ENCODE results near the gene AP3B1. TPM values are rescaled to one million over a fixed set of nuclear protein-coding genes. Genes with fewer than 3 reads are reported as not detected.
"Not testable (repeated sequence)": the region's sequence is repeated elsewhere in the genome, so short reads cannot be mapped to it uniquely, and the experiment has no call there.

Gene AP3B1
- total RNA-seq, 2 donors from 2014 or later: 50.4 to 52.6 TPM

DNA sequence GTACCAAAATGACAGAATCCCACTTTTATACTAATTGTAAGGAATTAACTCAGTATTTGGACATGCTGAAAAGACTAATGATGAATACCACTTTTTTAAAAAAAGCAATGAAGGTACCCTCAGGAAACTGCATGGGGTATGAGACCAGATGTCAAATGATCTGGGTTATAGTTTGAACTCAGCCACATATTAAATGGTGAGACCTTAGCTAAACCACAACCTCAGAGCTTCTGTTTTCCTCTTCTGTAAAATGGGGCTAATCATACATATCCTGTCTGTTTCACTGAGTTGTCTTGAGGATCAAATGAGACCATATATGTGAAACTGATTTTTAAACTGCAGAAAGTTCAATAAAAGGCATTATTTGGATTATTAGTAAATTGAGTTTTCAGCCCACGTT is 238.4 kb downstream of the AP3B1 start:
- H3K27me3 ChIP-seq (replicated peaks; ENCODE audit: insufficient read depth): no peaks in the 10 kb centered on the region
- H3K27ac ChIP-seq: no peak overlapping the region
- no peaks in the 10 kb centered on the region for H3K9me3 ChIP-seq
- no peak overlapping the region for H3K4me3 ChIP-seq
- DNase-seq (ENCODE audit: low spot score) (no peak), ATAC-seq (ENCODE audit: insufficient number of reproducible peaks, low FRiP score, low read depth) (no peak)
- TF ChIP-seq, protein P1, sequence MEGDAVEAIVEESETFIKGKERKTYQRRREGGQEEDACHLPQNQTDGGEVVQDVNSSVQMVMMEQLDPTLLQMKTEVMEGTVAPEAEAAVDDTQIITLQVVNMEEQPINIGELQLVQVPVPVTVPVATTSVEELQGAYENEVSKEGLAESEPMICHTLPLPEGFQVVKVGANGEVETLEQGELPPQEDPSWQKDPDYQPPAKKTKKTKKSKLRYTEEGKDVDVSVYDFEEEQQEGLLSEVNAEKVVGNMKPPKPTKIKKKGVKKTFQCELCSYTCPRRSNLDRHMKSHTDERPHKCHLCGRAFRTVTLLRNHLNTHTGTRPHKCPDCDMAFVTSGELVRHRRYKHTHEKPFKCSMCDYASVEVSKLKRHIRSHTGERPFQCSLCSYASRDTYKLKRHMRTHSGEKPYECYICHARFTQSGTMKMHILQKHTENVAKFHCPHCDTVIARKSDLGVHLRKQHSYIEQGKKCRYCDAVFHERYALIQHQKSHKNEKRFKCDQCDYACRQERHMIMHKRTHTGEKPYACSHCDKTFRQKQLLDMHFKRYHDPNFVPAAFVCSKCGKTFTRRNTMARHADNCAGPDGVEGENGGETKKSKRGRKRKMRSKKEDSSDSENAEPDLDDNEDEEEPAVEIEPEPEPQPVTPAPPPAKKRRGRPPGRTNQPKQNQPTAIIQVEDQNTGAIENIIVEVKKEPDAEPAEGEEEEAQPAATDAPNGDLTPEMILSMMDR (IDR thresholded peaks at IDR 0.05): no peak
- no peaks in the 10 kb centered on the region for H3K36me3 ChIP-seq
- H3K4me1 ChIP-seq (ENCODE audit: control insufficient read depth in 1 of 2, low read depth in 2 of 2): peaks cover 3 to 13% of the 10 kb centered on the region in 2 donors

DNA sequence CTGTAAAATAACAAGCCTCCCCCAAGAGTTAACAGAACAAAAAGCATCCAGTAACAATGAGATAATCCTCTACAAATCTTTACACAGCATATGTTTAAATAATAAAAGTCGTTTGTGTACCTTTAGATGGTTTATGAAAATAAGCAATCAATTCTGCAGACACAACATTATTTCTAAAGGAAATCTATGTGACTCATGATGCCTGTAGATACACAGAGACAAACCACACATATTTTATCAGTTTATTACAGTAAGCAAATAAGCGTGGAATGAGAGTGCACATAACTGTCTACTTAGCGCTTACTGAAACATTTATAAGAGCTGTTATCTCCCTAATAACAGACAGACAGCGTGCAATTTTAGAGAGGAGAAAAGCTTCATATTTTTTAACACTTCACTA is 243.6 kb downstream of the AP3B1 start:
- H3K27ac ChIP-seq: no peak overlapping the region
- no peaks in the 10 kb centered on the region for H3K4me1 ChIP-seq (ENCODE audit: control insufficient read depth in 1 of 2, low read depth in 2 of 2)
- no peaks in the 10 kb centered on the region for H3K9me3 ChIP-seq
- no peaks in the 10 kb centered on the region for H3K27me3 ChIP-seq (replicated peaks; ENCODE audit: insufficient read depth)
- DNase-seq (ENCODE audit: low spot score) (no peak), ATAC-seq (ENCODE audit: insufficient number of reproducible peaks, low FRiP score, low read depth) (no peak)
- no peak overlapping the region for H3K4me3 ChIP-seq
- no peaks in the 10 kb centered on the region for H3K36me3 ChIP-seq
- TF ChIP-seq, protein P1 (IDR thresholded peaks at IDR 0.05): no peak

DNA sequence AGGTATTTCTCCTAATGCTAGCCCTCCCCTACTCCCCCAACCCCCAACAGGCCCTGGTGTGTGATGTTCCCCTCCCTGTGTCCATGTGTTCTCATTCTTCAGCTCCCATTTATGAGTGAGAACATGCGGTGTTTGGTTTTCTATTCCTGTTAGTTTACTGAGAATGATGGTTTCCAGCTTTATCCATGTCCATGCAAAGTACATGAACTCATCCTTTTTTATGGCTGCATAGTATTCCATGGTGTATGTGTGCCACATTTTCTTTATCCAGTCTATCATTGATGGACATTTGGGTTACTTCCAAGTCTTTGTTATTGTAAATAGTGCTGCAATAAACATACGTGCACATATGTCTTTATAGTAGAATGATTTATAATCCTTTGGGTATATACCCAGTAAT is 247.7 kb downstream of the AP3B1 start:
- not testable (repeated sequence) for DNase-seq (ENCODE audit: low spot score); H3K9me3 ChIP-seq; H3K27me3 ChIP-seq (replicated peaks; ENCODE audit: insufficient read depth); H3K27ac ChIP-seq; H3K4me1 ChIP-seq (ENCODE audit: control insufficient read depth in 1 of 2, low read depth in 2 of 2); ATAC-seq (ENCODE audit: insufficient number of reproducible peaks, low FRiP score, low read depth); H3K4me3 ChIP-seq; H3K36me3 ChIP-seq

DNA sequence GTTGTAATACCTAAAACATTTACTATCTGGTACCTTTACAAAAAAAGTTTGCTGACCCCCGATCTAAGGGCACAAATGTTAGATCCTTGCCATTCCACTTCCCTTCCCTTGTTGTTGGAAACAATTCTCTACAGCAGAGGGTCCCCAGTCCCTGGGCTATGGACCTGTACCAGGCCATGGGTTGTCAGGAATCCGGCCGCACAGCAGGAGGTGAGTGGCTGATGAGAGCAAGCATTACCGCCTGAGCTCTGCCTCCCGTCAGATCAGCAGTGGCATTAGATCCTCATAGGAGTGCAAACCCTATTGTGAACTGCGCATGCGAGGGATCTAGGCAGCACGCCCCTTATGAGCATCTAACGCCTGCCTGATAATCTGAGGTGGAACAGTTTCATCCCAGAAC is 248.5 kb downstream of the AP3B1 start:
- DNase-seq (ENCODE audit: low spot score) (no peak), ATAC-seq (ENCODE audit: insufficient number of reproducible peaks, low FRiP score, low read depth) (no peak)
- Histone ChIP-seq H3K4me1 (ENCODE audit: control insufficient read depth in 1 of 2, low read depth in 2 of 2) (no peaks in the 10 kb centered on the region), H3K4me3 (no peak overlapping the region), H3K9me3 (no peaks in the 10 kb centered on the region), H3K27me3 (replicated peaks; ENCODE audit: insufficient read depth) (no peaks in the 10 kb centered on the region), H3K36me3 (no peaks in the 10 kb centered on the region), H3K27ac (no peak overlapping the region)
- TF ChIP-seq, protein P1 (IDR thresholded peaks at IDR 0.05): no peak

DNA sequence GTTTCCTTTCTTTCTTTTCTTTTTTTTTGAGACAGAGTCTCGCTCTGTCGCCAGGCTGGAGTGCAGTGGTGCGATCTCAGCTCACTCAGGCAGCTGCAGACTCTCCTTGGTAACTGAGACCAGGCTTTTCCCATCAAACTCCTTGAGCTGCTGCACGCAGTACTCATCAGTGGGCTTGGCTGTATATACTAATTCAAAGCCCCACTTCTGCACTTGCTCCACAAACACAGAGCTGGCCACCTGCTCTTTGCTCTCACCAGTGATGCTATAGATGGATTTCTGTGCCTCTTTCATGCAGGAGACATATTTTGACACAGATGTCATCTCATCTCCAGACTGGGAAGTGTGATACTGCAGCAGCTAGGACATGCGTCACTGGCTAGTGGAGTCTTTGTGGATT is 252.7 kb downstream of the AP3B1 start:
- no peak for ATAC-seq (ENCODE audit: insufficient number of reproducible peaks, low FRiP score, low read depth)
- TF ChIP-seq, protein P1 (IDR thresholded peaks at IDR 0.05): no peak

DNA sequence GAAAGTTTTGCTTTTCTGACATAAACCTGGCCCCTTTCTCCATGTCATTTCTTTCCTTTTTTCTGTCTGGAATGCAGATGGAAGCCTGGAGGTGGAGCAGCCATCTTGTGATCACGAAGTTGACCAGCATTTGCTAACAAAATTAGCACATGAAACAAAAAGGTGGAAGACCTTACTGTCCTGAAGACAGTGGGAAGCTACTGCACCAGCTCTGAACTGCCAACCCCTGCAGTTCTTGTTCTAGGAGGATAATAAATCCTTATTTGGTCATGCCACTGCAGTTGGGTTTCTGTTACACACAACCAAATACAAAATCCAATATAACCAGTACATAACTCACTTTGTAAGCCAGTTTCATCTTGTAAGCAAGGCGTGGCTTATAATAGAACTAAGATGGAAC is 269.0 kb downstream of the AP3B1 start:
- DNase-seq (ENCODE audit: low spot score) (no peak), ATAC-seq (ENCODE audit: insufficient number of reproducible peaks, low FRiP score, low read depth) (no peak)
- no peak overlapping the region for H3K4me3 ChIP-seq
- H3K9me3 ChIP-seq: no peaks in the 10 kb centered on the region
- no peaks in the 10 kb centered on the region for H3K4me1 ChIP-seq (ENCODE audit: control insufficient read depth in 1 of 2, low read depth in 2 of 2)
- H3K27me3 ChIP-seq (replicated peaks; ENCODE audit: insufficient read depth): no peaks in the 10 kb centered on the region
- TF ChIP-seq, protein P1 (IDR thresholded peaks at IDR 0.05): no peak
- H3K27ac ChIP-seq: no peak overlapping the region
- no peaks in the 10 kb centered on the region for H3K36me3 ChIP-seq

More for the DNA sequence above, 252.7 kb downstream of the AP3B1 start:
- H3K36me3 ChIP-seq: peaks cover 3% of the 10 kb centered on the region
- H3K4me3 ChIP-seq: no peak overlapping the region
- H3K27me3 ChIP-seq (replicated peaks; ENCODE audit: insufficient read depth): no peaks in the 10 kb centered on the region
- no peak for DNase-seq (ENCODE audit: low spot score)
- H3K4me1 ChIP-seq (ENCODE audit: control insufficient read depth in 1 of 2, low read depth in 2 of 2): no peaks in the 10 kb centered on the region
- no peak overlapping the region for H3K27ac ChIP-seq
- no peaks in the 10 kb centered on the region for H3K9me3 ChIP-seq

All from thoracic aorta (tissue), 2 donors.